GM23248 (cell line): ENCODE results near the gene XKR7. TPM values are rescaled to one million over a fixed set of nuclear protein-coding genes. Genes with fewer than 3 reads are reported as not detected.

ENCODE experiments used
- DNase-seq: peaks from one replicate; pipeline ENCODE4 v3.0.0-alpha.2; 2015
- H2AFZ ChIP-seq: fragments of 200-600 bp; sonication (generic); 2 replicates; pipeline ENCODE4 v1.6.1; 2016; ENCODE audit warnings: antibody characterized with exemption
- H3F3A ChIP-seq: fragments of 200-600 bp; sonication (generic); 2 replicates; pipeline ENCODE4 v1.6.1; 2016; ENCODE audit warnings: mild to moderate bottlenecking, antibody characterized with exemption, mixed run types; ENCODE audit not compliant: insufficient read depth
- H3K27ac ChIP-seq: fragments of 200-600 bp; sonication (generic); 2 replicates; pipeline ENCODE4 v1.5.1; 2016; ENCODE audit warnings: mild to moderate bottlenecking
- H3K27me3 ChIP-seq: fragments of 200-600 bp; sonication (generic); replicated peaks from 2 replicates; pipeline ENCODE4 v1.6.1; 2016; ENCODE audit warnings: mild to moderate bottlenecking; ENCODE audit not compliant: insufficient read depth
- H3K36me3 ChIP-seq: fragments of 200-600 bp; sonication (generic); 2 replicates; pipeline ENCODE4 v1.6.1; 2016; ENCODE audit warnings: low read depth, mild to moderate bottlenecking
- H3K4me1 ChIP-seq: fragments of 200-600 bp; sonication (generic); 2 replicates; pipeline ENCODE4 v1.6.1; 2016; ENCODE audit warnings: mild to moderate bottlenecking; ENCODE audit not compliant: insufficient read depth
- H3K4me2 ChIP-seq: fragments of 200-600 bp; sonication (generic); one replicate; pipeline ENCODE4 v1.6.1; 2016; ENCODE audit warnings: mild to moderate bottlenecking; ENCODE audit not compliant: unreplicated experiment
- H3K4me3 ChIP-seq: fragments of 200-600 bp; sonication (generic); 2 replicates; pipeline ENCODE4 v1.5.1; 2016; ENCODE audit warnings: mild to moderate bottlenecking
- H3K79me2 ChIP-seq: fragments of 200-600 bp; sonication (generic); 2 replicates; pipeline ENCODE4 v1.6.1; 2016; ENCODE audit warnings: mild to moderate bottlenecking; ENCODE audit not compliant: insufficient read depth
- H3K9ac ChIP-seq: fragments of 200-600 bp; sonication (generic); 2 replicates; pipeline ENCODE4 v1.6.1; 2016; ENCODE audit warnings: mild to moderate bottlenecking
- H3K9me2 ChIP-seq: fragments of 200-600 bp; sonication (generic); 2 replicates; pipeline ENCODE4 v1.6.1; 2016; ENCODE audit warnings: mixed run types, mild to moderate bottlenecking, moderate library complexity; ENCODE audit not compliant: insufficient read depth
- H3K9me3 ChIP-seq: fragments of 200-600 bp; sonication (generic); one replicate; pipeline ENCODE4 v1.6.1; 2017; ENCODE audit warnings: low read depth
- H4K20me1 ChIP-seq: fragments of 200-600 bp; sonication (generic); 2 replicates; pipeline ENCODE4 v1.6.0; 2016; ENCODE audit not compliant: insufficient read depth
- EZH2 ChIP-seq: fragments of 200-600 bp; sonication (generic); IDR thresholded peaks from 2 replicates; pipeline ENCODE4 v1.6.1; 2018; ENCODE audit warnings: antibody characterized with exemption, mild to moderate bottlenecking; ENCODE audit not compliant: insufficient read depth, poor library complexity, severe bottlenecking
- EZH2phosphoT487 ChIP-seq: fragments of 200-600 bp; sonication (generic); IDR thresholded peaks from 2 replicates; pipeline ENCODE4 v1.6.1; 2018; ENCODE audit warnings: antibody characterized with exemption, moderate library complexity, mild to moderate bottlenecking, low read depth; ENCODE audit not compliant: insufficient read depth
- WGBS, 2 experiments: methylation state at CpG; one replicate each; pipeline ENCODE4 v1.1.6; 2015 to 2017; ENCODE audit warnings: low lambda C conversion rate in 2 of 2, low coverage in 1 of 2; ENCODE audit errors: missing lambda C conversion rate in 2 of 2; 5-methylcytosine and 5-hydroxymethylcytosine counted together
- in situ Hi-C: fragments of 300-500 bp; cut with MboI; formaldehyde crosslinking; loops from 2 replicates; pipeline ENCODE4 v1.15.0; 2020
- polyA plus RNA-seq: library from polyadenylated mRNA; unstranded; fragments of >200 nt; fragmentation: Nextera tagmentation; extraction: Ambion mirVana; gene quantifications from 2 replicates; pipeline ENCODE4 v1.2.1, GENCODE V29; 2016
- total RNA-seq: library from RNA; depleted of rRNA; stranded (reverse); fragments of >200 nt; shearing (Covaris generic); gene quantifications from 2 replicates; pipeline ENCODE4 v1.2.3, GENCODE V29; 2014

The XKR7 gene
- total and polyA plus RNA-seq, 2 experiments from 2014 or later, result not detected

DNA sequence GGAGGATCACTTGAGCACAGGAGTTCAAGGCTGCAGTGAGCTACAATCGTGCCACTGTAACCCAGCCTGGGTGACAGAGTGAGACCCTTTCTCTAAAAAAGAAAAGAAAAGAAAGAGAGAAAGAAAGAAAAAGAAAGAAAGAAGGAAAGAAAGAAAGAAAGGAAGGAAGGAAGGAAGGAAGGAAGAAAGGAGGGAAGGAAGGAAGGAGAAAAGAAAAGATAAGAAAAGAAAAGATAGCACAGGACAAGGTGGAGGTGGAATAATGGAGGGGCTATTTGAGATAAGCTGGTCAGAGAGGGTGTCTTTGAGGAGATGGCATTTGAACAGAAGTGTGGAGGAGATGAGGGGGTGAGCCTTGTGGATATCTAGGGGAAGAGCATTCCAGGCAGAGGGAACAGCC, 13.5 kb upstream of the XKR7 start:
- in situ Hi-C loops, result no loop called here
- TF ChIP-seq EZH2, result no peak
- no peak for TF ChIP-seq EZH2phosphoT487
- Histone ChIP-seq H3K4me2 (no peak overlapping the region), H3K27me3 (peaks cover 12% of the 10 kb centered on the region), H3K9me3 (no peaks in the 10 kb centered on the region), H4K20me1 (no peaks in the 10 kb centered on the region), H3K9me2 (no peaks in the 10 kb centered on the region), H3K4me1 (peaks cover 7% of the 10 kb centered on the region), H3F3A (no peaks in the 10 kb centered on the region), H3K79me2 (peaks cover 21% of the 10 kb centered on the region), H3K27ac (no peak overlapping the region), H3K36me3 (no peaks in the 10 kb centered on the region), H2AFZ (no peak overlapping the region), H3K9ac (no peak overlapping the region), H3K4me3 (no peak overlapping the region)
- WGBS, 2 experiments, result 16 to 27% methylated on average over 1 of the region's 1 CpG
- no peak for DNase-seq

DNA sequence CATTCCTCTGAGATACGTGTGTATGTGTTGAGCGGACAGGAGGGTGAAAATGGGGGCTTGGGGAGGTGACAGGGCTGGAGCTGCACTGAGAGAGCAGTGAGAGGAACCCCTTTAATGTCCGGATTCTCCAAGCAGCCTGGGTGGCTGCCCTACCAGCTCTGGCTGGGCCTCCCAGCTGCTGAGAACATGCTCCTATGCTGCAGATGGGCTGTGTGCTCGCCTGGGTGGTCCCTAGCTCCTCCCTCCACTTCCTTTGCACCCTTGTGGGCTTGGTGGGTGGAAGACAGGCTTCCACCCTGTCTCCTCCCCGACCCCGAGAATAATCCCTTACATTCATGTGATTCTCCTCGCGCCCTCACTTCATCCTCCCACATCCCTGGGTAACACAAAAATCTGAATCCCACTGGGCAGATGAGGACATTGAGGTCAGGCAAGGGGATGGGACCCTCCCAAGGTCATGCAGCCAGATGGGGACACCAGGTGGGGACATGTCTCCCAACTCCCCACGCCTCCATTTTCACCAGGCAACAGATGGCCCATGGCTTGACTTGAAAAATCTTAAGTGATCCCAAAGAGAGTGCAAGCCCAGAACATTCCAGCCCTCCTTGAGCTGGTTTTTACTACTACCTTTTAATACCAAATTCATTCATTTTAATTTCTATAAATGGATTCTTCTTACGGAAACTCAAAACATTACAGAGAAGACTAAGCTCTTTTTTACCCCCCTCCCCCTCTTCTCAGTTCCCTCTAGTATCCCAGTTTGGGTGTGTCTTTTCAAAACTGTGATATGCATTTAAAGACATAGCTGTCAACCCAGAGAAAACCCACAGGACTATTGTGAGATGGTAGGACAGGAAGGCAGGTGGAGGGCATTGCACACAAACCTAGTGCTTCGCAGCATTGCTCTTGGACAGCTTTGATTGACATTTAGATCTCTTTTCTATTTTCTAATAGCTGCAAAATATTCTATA, 11.1 kb upstream of the XKR7 start:
- H4K20me1 ChIP-seq, result no peaks in the 10 kb centered on the region
- in situ Hi-C loops, result no loop called here
- peaks cover 24% of the 10 kb centered on the region for H3K27me3 ChIP-seq
- H3K79me2 ChIP-seq, result no peaks in the 10 kb centered on the region
- H2AFZ ChIP-seq, result no peak overlapping the region
- WGBS, 2 experiments, result 17 to 19% methylated on average over 11 of the region's 11 CpGs
- H3F3A ChIP-seq, result no peaks in the 10 kb centered on the region
- H3K9me2 ChIP-seq, result no peaks in the 10 kb centered on the region
- H3K4me3 ChIP-seq, result no peak overlapping the region
- no peaks in the 10 kb centered on the region for H3K9me3 ChIP-seq
- H3K4me1 ChIP-seq, result no peaks in the 10 kb centered on the region
- no peak overlapping the region for H3K9ac ChIP-seq
- TF ChIP-seq EZH2 (no peak), EZH2phosphoT487 (no peak)
- no peak overlapping the region for H3K4me2 ChIP-seq
- no peak overlapping the region for H3K27ac ChIP-seq
- no peaks in the 10 kb centered on the region for H3K36me3 ChIP-seq
- no peak for DNase-seq

DNA sequence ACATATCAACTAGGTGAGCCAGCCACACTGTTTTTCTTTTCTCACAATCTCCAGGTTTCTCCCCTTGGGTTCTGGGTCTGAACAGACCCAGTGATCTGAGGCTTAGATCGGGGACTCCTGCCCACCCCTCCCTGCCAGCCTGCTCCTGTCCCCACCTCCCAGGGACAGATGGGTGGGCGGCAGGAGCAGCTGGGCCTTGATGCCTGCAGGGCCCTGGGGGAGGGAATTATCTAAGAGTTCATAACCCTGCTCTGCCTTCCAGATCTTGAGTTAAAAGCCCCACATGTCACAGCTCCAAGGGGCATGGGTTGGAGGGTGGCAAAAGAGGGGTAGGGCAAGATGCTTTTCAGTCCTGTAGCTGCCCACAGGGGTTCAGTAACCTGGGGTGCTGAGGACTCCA, 5.2 kb upstream of the XKR7 start:
- Histone ChIP-seq H4K20me1 (no peaks in the 10 kb centered on the region), H3K4me3 (no peak overlapping the region), H3K9ac (no peak overlapping the region), H3K9me3 (no peaks in the 10 kb centered on the region), H3K27ac (no peak overlapping the region), H3K27me3 (peaks cover 60% of the 10 kb centered on the region), H3K4me2 (no peak overlapping the region), H3K79me2 (no peaks in the 10 kb centered on the region), H3F3A (no peaks in the 10 kb centered on the region), H3K4me1 (no peaks in the 10 kb centered on the region), H3K9me2 (no peaks in the 10 kb centered on the region), H3K36me3 (no peaks in the 10 kb centered on the region), H2AFZ (no peak overlapping the region)
- no peak for DNase-seq
- in situ Hi-C loops, result no loop called here
- WGBS, 2 experiments, result 0 to 4% methylated on average over 2 of the region's 2 CpGs
- no peak for TF ChIP-seq EZH2
- TF ChIP-seq EZH2phosphoT487, result no peak

DNA sequence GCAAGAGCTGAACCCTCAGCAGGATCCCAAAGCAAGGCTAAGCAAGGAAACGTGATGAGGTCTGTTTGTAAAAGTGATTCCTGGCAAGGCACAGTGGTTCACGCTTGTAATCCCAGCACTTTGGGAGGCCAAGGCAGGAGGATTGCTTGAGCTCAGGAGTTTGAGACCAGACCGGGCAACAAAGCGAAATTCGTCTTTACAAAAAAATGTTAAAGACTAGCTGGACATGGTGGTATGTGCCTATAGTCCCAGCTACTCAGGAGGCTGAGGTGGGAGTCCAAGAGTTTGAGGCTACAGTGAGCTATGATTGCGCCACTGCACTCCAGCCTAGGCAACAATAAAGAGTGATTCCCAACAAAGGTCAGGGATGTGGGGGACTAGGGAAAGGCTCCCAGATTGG, 4.1 kb upstream of the XKR7 start:
- H2AFZ ChIP-seq, result no peak overlapping the region
- TF ChIP-seq EZH2phosphoT487, result no peak
- TF ChIP-seq EZH2, result no peak
- H3K27ac ChIP-seq, result no peak overlapping the region
- no peaks in the 10 kb centered on the region for H3K79me2 ChIP-seq
- no peaks in the 10 kb centered on the region for H3K4me1 ChIP-seq
- in situ Hi-C loops, result no loop called here
- whole genome bisulfite sequencing, 2 experiments, result 23 to 26% methylated on average over 6 of the region's 6 CpGs
- H3K27me3 ChIP-seq, result peaks cover 58% of the 10 kb centered on the region
- H3K9me3 ChIP-seq, result no peaks in the 10 kb centered on the region
- no peak overlapping the region for H3K4me3 ChIP-seq
- H3K9ac ChIP-seq, result no peak overlapping the region
- no peaks in the 10 kb centered on the region for H3K9me2 ChIP-seq
- no peak overlapping the region for H3K4me2 ChIP-seq
- H4K20me1 ChIP-seq, result no peaks in the 10 kb centered on the region
- no peaks in the 10 kb centered on the region for H3F3A ChIP-seq
- DNase-seq, result no peak
- H3K36me3 ChIP-seq, result no peaks in the 10 kb centered on the region
